ENCODE data around the gene EHBP1L1.
"Not testable (repeated sequence)": the region's sequence is repeated elsewhere in the genome, so short reads cannot be mapped to it uniquely, and the experiment has no call there.

Gene EHBP1L1

DNA sequence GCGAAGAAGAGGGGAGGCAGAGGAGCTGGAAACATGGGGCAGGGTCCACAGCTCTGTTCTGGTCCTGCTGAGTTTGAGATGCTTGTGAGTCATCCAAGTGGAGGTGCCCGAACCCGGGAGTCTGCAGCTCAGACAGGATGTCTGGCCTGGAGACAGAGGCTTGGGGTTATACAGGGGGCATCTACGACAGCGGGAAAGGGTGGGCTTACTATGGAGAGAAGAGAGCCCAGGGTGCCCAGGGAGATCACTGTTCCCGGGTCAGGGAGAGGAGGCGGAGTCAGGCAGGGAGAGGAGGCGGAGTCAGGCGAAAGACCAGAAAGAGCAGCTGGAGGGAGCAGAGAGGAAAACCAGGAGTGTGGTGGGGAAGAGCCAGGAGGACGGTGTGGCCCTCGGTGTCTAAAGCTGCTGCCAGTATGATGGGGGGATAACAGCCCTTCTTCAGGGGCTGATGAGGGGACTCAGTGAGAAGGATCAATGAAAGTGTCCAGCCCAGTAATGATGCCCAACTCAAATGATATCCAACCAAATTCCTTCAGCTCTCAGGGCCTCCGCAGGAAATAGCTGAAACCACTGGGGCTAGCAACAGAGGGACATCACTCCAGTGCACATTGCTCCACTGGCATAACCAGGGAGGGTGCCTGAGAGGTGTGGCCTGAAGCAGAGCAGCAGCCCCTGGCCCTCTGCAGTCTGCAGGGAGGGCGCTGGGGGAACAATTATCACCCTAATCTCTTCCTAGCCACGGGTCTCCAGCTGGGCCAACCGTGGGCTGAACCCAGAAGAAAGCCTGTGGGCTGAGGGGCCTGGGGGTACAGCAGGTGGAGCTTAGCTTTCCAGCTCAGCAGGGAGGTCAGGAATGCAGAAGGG lies 15.1 kb upstream of the EHBP1L1 start:
- DNase-seq (ENCODE audit: low read depth, low spot score) = no peak

DNA sequence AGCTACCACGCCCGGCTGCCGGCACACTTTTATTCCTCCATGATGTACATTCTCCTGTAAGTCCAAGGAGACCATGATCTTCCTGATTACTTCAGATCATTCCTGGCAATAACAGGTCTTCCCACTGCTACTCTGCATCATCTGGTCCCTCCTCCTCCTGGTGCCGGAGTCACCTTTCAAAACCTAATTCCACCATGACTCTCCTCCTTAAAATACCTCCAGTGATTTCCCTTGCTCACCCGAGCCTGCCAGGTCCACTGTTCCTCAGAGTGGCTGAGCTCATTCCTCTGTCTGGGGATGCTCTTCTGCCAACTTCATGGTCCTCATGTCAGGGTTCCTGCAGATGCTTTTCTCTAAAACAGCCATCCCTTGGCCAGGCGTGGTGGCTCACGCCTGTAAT lies 13.8 kb upstream of the EHBP1L1 start:
- DNase-seq (ENCODE audit: low read depth, low spot score) = no peak

GRCh38 chr11:65562788-65563187 lies 13.1 kb upstream of the EHBP1L1 start:
- no peak for DNase-seq (ENCODE audit: low read depth, low spot score)

DNA sequence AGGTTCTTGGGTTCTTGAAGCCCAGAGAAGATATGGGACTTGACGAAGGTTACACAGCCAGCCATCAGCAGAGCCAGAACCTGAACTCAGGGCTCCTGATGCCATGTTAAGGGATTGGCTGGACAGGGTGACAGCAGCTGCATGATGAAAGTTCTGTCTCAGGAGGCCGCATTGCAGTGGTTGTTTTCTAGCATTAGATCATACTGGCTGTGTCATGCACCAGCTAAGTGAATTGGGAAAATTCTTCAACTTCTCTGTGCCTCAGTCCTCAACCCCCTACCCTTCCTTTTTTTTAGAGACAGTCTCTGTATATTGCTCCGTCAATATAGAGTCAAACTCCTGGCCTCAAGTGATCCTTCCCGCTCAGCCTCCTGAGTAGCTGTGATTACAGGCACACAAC lies 12.3 kb upstream of the EHBP1L1 start:
- DNase-seq (ENCODE audit: low read depth, low spot score) = no peak

GRCh38 chr11:65564879-65565559 lies 10.8 kb upstream of the EHBP1L1 start:
- not testable (repeated sequence) for DNase-seq (ENCODE audit: low read depth, low spot score)

- DNase-seq (ENCODE audit: low read depth, low spot score) = no peak
Measured at GRCh38 chr11:65565624-65566453, 10.0 kb upstream of the EHBP1L1 start.

- no peak for DNase-seq (ENCODE audit: low read depth, low spot score)
Measured at GRCh38 chr11:65569164-65569972, 6.5 kb upstream of the EHBP1L1 start.

GRCh38 chr11:65569973-65570918 lies 5.6 kb upstream of the EHBP1L1 start, which contains the start of gene ZNRD2:
Gene ZNRD2, plus strand, starts transcription at chr11:65570477. Its CDS starts 15 bp downstream, at chr11:65570492.
- peak; percentile 93 for DNase-seq (ENCODE audit: low read depth, low spot score)

DNA sequence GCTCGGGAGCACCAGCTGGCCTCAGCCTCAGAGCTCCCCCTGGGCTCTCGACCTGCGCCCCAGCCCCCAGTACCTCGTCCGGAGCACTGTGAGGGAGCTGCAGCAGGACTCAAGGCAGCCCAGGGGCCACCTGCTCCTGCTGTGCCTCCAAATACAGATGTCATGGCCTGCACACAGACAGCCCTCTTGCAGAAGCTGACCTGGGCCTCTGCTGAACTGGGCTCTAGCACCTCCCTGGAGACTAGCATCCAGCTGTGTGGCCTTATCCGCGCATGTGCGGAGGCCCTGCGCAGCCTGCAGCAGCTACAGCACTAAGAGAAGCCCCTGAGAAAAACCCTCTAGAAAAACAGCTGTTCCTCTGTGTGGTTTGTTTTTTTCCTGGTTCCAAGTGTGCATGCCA lies 4.4 kb upstream of the EHBP1L1 start:
- no peak for DNase-seq (ENCODE audit: low read depth, low spot score)

- DNase-seq (ENCODE audit: low read depth, low spot score) = no peak
Measured at GRCh38 chr11:65571940-65572339, 3.9 kb upstream of the EHBP1L1 start.

DNA sequence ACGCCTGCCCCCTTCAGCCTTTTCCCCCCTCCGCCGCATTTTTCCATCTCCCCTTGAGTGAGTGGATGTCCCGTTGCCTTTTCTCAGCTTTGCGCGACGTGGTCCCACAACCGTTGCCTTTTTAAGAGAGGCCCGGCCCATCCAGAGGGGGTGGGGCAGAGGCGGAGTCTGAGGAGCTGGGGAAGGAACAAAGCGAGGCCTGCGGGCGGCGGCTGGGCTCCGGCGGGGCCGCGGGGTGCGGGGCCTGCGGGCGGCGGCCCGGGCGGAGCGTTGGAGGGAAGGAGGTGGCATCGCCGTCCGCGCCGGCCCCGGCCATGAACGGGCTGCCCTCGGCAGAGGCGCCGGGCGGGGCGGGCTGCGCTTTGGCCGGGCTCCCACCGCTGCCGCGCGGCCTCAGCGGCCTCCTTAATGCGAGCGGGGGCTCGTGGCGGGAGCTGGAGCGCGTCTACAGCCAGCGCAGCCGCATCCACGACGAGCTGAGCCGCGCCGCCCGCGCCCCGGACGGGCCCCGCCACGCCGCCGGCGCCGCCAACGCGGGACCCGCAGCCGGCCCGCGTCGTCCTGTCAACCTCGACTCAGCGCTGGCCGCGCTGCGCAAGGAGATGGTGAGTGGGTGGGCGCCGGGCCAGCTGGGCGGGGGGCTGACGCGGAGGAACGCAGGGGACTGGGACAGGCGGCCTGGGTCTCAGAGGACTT lies 3.3 kb upstream of the EHBP1L1 start, which contains the start of gene FAM89B:
FAM89B (plus strand) TSS at position 183 of the 696 bp plus-strand sequence; CDS start at position 315, 132 bp downstream.
- DNase-seq (ENCODE audit: low read depth, low spot score) = peak; percentile 75

GRCh38 chr11:65573391-65574079 lies 2.3 kb upstream of the EHBP1L1 start:
- DNase-seq (ENCODE audit: low read depth, low spot score) = no peak

DNA sequence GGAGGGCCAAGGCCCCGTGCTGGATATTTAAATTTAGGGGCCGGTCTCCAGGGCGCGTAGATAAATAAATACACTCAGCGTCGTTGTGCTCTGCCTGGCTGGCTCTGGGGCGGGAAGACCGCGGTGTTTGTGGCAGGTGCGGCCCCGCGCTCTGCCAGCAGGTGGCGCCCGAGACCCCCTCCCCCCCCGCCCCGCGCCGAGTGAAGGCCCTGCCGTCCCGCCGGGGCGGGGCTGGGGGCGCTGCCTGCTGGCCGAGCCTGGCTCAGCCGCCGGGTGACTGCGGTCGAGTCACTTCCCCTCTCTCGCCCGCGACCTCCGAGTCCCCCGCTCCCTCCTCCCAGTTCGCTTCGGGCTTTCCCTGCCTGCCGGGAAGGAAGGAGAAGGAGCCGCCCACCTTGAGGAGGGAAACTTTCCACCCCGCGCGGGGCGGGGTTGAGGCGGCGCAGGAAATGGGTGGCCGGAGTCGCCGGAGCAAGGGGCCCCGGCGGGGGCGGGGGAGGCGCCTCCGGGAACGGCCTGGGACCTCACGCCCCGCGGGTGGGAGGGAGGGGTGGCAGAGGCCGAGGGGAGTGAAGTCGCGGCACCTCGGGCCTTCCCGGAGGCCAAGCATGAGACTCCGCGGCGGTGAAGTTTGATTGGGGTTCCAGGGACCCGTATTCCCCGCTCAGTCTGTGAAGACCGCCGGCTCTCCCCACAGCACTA lies 1.6 kb upstream of the EHBP1L1 start:
- peak; percentile 83 for DNase-seq (ENCODE audit: low read depth, low spot score)

GRCh38 chr11:65574811-65575567 lies 864 bp upstream of the EHBP1L1 start:
- no peak for DNase-seq (ENCODE audit: low read depth, low spot score)

DNA sequence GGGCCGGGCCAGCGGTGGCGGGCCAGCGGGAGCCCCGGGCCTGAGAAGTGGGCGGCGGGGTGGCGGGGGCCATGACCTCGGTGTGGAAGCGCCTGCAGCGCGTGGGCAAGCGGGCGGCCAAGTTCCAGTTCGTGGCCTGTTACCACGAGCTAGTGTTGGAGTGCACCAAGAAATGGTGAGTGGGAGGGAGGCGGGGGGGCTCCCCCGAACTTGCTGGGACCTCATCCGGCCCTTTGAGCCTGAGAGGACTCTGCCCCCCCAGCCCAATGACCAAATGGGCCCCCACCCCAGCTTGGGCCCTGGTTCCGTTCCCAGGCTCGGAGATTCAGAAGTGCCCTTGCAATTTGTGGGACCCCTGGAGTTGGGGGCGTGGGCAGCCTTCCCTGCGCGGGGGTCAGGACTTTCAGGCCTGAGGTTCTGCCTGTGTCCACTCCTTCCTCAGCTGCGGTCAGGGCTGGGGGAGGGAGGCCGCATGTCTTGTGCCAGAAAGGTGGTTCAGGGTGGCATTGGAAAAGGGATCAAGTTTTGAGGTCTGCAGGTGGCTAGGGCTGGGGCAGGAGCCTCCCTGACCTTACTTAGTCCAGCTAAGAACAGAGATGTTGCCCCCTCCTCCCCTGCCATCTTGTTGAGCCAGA lies 496 bp downstream of the EHBP1L1 start:
- DNase-seq (ENCODE audit: low read depth, low spot score) = no peak

DNA sequence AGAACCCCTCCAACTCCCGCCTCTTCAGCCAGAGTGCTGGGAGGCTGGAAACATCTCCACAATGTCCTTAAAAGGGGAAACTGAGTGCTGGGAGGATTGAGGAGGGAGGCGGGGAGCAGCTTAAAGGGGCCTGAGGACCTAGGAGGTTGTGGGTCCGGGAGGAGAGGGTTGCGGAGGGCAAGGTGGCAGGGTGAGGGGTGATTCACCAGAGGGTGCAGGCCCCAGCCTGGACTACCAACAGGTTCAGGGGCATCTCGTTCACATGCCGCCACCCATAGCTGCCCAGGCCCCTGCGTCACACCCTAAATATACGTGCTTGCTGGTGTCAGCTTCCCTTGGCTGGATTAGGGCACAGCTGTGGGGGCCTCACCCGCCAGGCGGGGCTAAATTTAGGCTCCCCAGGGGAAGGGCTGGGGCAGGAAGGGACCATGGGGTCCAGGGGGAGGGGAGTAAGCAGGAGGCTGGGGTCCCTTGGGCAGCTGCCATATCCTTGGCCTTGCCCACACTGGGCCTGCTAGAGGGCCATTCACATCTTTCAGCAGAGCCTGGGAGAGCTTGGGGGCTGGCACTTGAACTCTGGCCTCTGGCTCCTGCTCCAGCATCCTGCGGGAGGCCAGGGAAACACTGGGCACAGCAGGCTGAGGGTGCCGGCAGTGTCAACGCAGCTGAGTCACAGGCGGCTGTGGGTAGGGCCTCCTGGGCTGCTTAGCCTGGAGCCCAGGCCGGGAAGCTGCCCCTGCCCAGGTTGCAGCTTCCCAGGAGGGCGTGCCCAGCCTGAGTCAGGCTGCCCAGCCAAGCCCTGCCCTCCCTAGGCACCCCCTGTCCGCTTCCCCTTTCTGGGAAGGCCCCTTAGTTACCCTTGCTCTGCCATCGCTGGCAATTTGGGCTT lies 1.3 kb downstream of the EHBP1L1 start:
- DNase-seq (ENCODE audit: low read depth, low spot score) = no peak
